ENCODE results near the gene KBTBD13. TPM values are rescaled to one million over a fixed set of nuclear protein-coding genes. Genes with fewer than 3 reads are reported as not detected.
"Not testable (repeated sequence)": the region's sequence is repeated elsewhere in the genome, so short reads cannot be mapped to it uniquely, and the experiment has no call there.

Gene KBTBD13
- total RNA-seq, 1 donor from 2014 or later, result not detected

- DNase-seq (ENCODE audit: low spot score), result peak; percentile 76
- ATAC-seq, result peak; percentile 36
Measured at GRCh38 chr15:65087411-65087810, 10.9 kb downstream of the KBTBD13 start.

GRCh38 chr15:65087873-65088642, 11.5 kb downstream of the KBTBD13 start:
- DNase-seq (ENCODE audit: low spot score) (peak; percentile 82), ATAC-seq (peak; percentile 72)

DNA sequence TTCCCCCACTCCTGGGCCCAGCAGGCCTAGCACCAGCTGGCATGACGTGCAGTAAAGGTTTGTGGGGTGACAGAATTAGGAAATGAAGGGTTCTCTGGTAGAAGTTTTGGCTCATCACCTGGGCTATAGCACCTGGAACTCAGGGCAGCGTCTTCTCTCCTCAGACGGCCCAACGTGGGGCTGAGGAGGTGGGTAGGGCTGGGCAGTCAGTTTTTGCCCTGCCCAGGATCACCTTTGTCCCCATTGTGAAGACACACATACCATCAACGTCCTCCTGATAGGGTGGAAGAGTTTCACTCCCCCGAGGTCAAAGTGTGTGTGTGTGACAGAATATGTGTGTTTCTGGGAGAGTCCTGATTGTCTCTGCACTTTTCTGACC, 12.1 kb downstream of the KBTBD13 start:
- DNase-seq (ENCODE audit: low spot score) (peak; percentile 84), ATAC-seq (peak; percentile 69)

DNA sequence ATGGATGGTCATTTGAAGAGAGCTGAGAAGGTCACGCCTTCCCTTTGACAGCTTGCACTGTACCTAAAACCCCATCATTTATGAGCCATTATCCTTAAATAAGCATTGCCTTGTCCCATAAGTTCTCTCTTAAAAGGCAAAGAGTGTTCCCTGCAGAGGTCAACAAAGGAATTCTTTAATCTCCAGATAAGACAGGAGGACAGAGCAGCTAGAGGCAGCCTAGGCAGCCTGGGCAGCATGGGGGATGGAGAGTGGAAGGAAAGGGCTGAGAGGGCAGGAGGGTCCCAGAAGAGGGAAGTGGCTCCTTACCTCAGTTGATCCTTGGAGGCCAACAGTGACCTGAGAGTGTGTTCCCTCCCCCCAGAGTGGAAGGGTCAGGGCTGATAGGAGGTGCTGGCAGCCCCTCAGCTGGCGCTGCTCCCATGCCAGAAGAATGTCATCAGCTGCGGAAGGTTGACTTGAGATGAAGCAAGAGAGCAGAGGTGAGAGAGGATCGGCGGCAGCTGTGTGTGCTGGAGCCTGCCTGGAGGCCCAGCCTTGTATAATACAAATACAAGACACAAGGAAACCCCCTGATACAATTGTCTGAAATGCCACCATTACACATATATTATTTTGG, 12.8 kb downstream of the KBTBD13 start:
- DNase-seq (ENCODE audit: low spot score) (peak; percentile 88), ATAC-seq (peak; percentile 42)

DNA sequence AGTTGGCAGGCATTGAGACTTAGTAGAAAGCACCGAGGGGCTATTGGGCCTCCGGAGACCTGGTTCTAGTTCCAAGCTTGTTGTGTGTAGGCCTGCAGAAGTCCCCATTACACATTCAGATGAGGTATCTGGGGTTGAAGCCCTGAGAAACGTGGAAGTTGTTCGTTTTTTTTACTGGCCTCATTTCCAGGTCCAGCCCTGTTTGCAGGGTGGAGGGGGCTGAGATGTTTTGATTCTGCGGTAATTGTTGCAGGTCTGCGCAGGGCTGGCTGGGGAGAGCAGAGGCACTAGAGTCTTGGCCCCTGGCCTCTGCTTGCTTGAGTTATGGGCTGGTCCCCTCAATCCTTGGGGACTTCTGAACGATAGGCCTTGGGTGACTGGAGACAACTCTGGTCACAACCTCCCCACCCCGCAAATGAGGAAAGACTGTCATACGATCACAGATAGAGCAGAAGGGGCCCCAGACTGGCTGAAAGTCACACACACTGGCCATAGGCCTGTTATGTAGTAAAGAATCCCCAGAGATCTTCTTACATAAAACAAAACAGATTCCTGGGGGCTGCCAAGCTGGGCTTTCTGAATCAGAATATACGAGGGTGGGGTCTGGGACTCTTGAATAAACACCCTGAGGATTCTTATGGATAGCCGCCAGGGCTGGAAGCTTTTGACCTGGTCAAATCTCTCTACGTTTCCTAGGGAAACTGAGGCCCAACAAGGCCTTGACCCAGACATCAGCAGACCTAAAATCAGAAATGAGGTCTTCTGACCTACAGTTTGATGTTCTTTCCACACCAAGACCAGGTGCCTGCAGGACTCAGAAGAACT, 15.6 kb downstream of the KBTBD13 start:
- ATAC-seq (no peak), DNase-seq (ENCODE audit: low spot score) (no peak)

- DNase-seq (ENCODE audit: low spot score), result no peak
- ATAC-seq, result no peak
Measured at GRCh38 chr15:65092911-65093792, 16.6 kb downstream of the KBTBD13 start.

GRCh38 chr15:65093793-65094170, 17.2 kb downstream of the KBTBD13 start:
- DNase-seq (ENCODE audit: low spot score); ATAC-seq: not testable (repeated sequence)

DNA sequence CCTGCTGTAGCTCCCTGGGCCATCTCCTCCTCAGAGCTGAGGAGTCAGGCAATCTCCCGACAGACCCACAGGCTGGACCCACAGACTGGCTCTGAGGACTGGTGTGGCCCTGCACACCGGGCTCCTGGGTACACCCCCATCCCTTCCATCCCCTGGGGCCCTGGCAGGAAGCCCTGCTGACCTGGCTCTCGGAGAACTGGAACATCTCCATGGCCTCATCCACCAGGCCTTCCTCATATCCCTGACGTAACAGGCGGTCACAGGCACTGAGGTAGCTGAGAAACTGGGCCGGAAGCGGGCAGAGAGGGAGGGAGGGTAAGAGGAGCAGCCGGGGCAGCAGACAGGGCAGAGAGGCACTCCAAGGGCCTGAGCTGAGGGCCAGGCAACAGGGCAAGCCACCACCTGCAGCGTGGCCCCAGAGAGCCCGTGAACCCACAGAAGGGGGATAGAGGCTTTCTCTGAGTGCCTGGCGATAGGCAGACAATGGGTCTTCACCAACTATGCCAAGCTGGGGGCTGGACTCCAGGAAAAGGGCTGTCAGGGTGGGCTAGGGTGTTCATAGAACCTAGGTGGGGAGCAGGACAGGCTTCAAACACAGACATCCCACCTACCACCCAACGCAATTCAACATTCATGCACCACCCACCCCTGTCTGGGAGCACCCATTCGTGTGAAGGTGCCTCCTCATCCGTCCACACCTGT, 17.9 kb downstream of the KBTBD13 start:
- peak; percentile 70 for ATAC-seq
- peak; percentile 69 for DNase-seq (ENCODE audit: low spot score)

GRCh38 chr15:65095011-65095746, 18.6 kb downstream of the KBTBD13 start:
- peak; percentile 63 for DNase-seq (ENCODE audit: low spot score)
- ATAC-seq, result peak; percentile 54

GRCh38 chr15:65095747-65096104, 19.2 kb downstream of the KBTBD13 start:
- ATAC-seq (no peak), DNase-seq (ENCODE audit: low spot score) (peak; percentile 33)

- peak; percentile 33 for DNase-seq (ENCODE audit: low spot score)
Measured at GRCh38 chr15:65096481-65097385, 20.2 kb downstream of the KBTBD13 start.

DNA sequence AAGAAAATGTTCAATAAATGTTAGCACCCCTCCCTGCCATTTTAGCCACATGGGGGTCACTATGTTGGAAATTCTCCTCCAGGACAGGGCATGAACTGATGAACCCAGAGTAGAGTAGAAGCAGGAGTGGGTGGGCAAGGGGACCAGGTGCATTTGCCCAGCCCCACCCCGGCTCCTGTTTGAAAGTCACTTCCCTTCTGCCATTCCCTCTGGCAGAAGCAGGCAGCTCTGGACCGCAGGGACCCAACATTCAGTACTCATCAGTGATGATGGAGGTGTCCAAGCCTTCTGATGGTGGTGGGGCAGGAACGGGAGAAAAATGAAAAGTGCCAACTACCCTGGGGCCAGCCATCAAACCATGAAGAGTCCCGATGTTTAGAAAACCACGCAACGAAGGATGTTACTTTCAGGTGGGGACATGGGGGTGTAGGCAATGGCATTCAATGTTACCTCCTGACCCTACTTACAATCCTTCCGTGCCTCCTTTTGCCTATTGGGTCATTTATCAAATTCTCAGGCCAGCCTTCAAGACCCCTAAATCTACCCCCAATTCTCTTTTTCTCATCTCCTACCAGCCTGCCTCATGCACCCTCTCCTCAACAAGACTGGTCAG, 21.2 kb downstream of the KBTBD13 start:
- ATAC-seq (no peak), DNase-seq (ENCODE audit: low spot score) (peak; percentile 21)

More at GRCh38 chr15:65096481-65097385, 20.2 kb downstream of the KBTBD13 start:
- no peak for ATAC-seq

DNA sequence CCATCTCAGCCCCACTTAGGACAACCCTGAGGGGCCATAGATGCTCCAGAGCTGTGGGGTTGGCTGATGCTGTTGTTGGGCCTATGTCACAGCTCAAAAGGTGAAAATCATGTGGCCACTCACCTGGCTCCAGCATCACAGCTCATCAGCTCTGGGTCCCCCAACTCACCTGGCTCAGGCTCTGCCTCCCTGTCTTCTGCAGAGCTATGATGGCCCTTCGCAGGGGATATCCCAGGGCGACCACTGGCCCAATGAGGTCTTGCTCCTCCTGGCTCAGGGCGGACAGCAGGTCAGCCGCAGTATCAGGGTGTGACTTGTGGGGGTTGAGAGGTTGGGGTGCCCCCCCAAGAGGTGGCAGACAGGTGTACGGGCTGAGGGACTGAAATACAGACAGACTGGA, 22.8 kb downstream of the KBTBD13 start:
- DNase-seq (ENCODE audit: low spot score) (peak; percentile 26), ATAC-seq (no peak)

DNA sequence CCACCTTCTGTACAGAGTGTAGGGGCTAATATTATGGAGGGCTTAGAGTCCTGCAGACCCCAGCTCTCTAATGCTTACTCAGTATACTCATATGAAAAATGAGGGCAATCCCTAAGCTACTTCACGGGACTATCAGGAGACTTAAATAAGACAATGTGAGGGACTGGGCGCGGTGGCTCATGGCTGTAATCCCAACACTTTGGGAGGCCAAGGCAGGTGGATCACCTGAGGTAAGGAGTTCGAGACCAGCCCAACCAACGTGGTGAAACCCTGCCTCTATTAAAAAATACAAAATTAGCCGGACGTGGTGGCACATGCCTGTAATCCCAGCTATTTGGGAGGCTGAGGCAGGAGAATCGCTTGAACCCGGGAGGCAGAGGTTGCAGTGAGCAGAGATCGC, 23.3 kb downstream of the KBTBD13 start:
- not testable (repeated sequence) for ATAC-seq
- DNase-seq (ENCODE audit: low spot score), result peak; percentile 27

- DNase-seq (ENCODE audit: low spot score) (peak; percentile 35), ATAC-seq (no peak)
Measured at GRCh38 chr15:65100442-65100841, 23.9 kb downstream of the KBTBD13 start.

GRCh38 chr15:65101411-65101890, 24.9 kb downstream of the KBTBD13 start:
- ATAC-seq (peak; percentile 93), DNase-seq (ENCODE audit: low spot score) (peak; percentile 76)

DNA sequence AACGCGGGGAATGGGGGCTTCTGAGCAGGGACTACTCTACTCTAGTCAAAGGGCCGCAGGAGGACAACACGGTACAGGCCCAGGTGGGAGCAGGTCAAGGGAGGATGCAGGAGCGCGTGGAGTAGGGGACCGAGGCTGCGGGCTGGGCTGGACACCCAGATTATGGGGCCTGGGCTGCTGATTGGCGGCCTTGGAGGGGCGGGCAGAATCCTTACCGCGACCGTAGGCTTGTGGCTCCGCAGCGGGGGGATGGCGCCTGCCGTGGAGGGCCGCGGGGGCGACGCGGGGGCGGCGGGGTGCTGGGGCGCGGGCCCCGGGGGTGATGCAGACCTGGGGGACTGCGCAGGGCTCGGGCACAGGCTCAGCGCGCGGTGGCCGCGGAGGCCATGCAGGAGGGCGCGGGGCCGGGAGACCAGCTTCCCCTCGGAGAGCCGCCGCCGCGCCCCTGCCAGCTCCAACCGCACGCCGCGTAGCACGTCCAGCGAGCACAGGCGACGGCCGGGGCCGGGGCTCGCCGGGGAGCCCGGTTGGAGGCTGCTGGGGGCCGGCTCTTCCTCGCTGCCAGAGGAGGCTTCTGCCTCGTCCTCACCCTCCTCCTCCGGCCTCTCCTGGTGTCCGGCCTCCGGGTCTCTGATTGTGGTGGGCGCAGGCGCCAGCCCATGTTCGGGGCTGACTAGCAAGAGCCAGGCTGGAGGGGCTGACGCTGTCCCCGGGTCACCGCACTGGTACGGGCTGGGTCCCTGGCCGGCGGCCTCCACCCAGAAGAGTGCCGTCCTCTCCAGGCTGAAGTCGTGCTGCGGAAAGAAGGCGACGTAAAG, 25.6 kb downstream of the KBTBD13 start:
- DNase-seq (ENCODE audit: low spot score) (no peak), ATAC-seq (peak; percentile 29)
